AG09309 (cell line): ENCODE measurements around the gene GGT1.
"Not testable (repeated sequence)": the region's sequence is repeated elsewhere in the genome, so short reads cannot be mapped to it uniquely, and the experiment has no call there.

Experiments used
- DNase-seq: peaks from one replicate; pipeline ENCODE4 v3.0.0-alpha.2; 2010; ENCODE audit warnings: low read depth
- H3K4me3 ChIP-seq: 2 replicates; pipeline ENCODE4 v1.5.1; 2011; ENCODE audit warnings: mild to moderate bottlenecking, low read depth, low read length, moderate library complexity; ENCODE audit not compliant: control insufficient read depth
- CTCF ChIP-seq: IDR thresholded peaks from 2 replicates; pipeline ENCODE4 v1.5.1; 2011; ENCODE audit warnings: mild to moderate bottlenecking, low read depth, low read length, inconsistent platforms; ENCODE audit not compliant: insufficient read depth, control insufficient read depth; ENCODE audit errors: missing control alignments

The GGT1 gene

GRCh38 chr22:24602847-24603769 is at the start of gene GGT1:
GGT1 (plus strand) TSS chr22:24603193; CDS start chr22:24611082, 7,889 bp downstream.
- H3K4me3 ChIP-seq: not testable (repeated sequence)

GRCh38 chr22:24553597-24554312 is 49.2 kb upstream of the GGT1 start:
- no peak for DNase-seq
- H3K4me3 ChIP-seq: peak overlapping the region; percentile 91
- TF ChIP-seq CTCF: no peak

More at GRCh38 chr22:24602847-24603769, at the start of gene GGT1:
- DNase-seq: not testable (repeated sequence)

GRCh38 chr22:24554313-24555164 is 48.5 kb upstream of the GGT1 start, which contains the start of gene GUCD1:
GUCD1 (minus strand) TSS chr22:24555138; CDS start chr22:24554991, 147 bp downstream.
- peak within 1 kb of the TSS; percentile 91 for H3K4me3 ChIP-seq
- DNase-seq: no peak
- TF ChIP-seq CTCF: no peak

- peak; percentile 95 for DNase-seq
- TF ChIP-seq CTCF: peak; percentile 20
- H3K4me3 ChIP-seq: peak within 1 kb of the TSS; percentile 91
These were observed 47.6 kb upstream of the GGT1 start, which contains the start of gene SNRPD3 for GRCh38 chr22:24555165-24556039. SNRPD3 (plus strand) TSS chr22:24555999; CDS start chr22:24557675, 1,676 bp downstream.

- H3K4me3 ChIP-seq: no peak overlapping the region
- no peak for TF ChIP-seq CTCF
- no peak for DNase-seq
These were observed 43.5 kb upstream of the GGT1 start for GRCh38 chr22:24559471-24559870.

GRCh38 chr22:24563246-24563645 is 39.7 kb upstream of the GGT1 start:
- no peak for TF ChIP-seq CTCF
- no peak overlapping the region for H3K4me3 ChIP-seq
- DNase-seq: no peak
